KG1 (cell line): ENCODE data around the gene PCLO.
"Not testable (repeated sequence)": the region's sequence is repeated elsewhere in the genome, so short reads cannot be mapped to it uniquely, and the experiment has no call there.

Experiments
- DNase-seq: peaks from one replicate; lab custom pipeline; 2025; lab: John Stamatoyannopoulos, UW

PCLO gene

GRCh38 chr7:82732677-82733076 lies 430.0 kb downstream of the PCLO start:
- DNase-seq: no peak

DNA sequence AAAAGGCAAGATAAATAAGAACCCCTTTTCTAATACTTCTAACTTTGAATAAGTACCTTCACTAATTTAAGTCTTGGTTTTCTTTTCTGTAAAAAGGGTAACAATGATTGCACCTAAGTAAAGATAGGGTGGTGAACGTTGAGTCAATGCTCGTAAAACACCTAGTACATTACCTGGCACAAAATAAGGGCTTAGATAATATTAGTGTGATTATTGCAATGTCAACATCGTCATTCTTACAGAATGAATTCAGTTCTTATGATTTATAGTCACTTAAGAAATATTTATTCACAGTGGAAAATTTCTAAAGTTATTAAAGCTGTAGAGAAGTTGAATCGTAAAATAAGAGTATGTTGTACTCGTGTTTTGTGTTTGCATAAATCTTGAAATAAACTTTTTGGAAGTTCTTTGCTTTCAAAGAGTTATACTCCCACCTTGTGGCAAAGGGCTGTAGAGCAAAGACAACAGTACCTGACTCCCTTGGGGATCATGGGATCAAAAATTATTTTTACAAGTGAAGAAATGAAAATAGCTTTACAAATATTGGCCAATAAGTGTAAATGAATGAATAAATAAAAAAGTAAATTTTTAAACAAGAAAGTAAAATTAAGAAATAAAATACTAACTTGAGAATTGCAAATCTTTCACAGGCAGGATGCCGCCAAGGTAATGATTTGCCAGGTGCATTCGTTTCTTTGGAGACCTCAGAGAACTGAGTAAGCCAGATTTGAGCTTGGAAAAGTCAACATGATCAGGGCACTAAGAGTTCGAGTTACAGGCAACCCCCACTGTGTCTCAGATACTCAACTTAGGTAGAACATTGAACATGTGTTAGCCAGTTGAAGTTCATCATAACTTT lies 433.3 kb downstream of the PCLO start:
- DNase-seq: peak; percentile 28

DNA sequence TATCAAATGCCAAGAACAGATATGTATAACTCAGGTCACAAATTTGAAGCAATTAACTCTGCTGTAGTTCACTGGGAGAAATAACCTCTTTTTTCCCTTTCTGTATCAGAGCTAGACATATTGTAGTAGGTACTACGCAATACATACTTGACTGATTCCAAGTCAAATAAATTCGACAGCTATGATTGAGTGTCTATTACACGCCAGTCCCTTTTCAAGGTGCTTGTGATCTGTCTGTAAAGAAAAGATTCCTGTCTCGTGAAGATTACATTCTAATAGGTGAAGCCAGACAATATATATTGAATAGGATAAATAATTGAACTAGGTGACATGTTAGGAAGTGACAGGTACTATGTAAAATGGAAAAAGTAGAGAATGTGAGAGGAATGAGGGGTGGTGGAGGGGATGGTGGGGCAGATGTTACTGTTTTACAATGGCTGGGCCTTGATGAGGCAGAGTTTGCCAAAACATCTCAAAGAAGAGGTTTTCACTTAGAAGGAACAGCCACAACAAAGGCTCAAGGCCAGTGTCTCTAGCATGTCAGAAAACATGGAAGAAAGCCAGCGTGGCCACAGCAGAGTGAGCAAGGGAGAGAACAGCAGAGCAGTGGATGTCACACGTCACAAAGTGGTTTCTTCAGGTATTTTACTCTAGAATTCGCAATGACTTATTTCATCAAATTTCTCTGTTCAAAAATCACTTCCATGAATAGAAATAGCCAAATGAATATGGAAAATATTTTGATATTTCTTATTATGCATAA lies 436.5 kb downstream of the PCLO start:
- no peak for DNase-seq

- no peak for DNase-seq
These were observed 439.3 kb downstream of the PCLO start for GRCh38 chr7:82723411-82723810.

- no peak for DNase-seq
These were observed 439.7 kb downstream of the PCLO start for GRCh38 chr7:82722946-82723345.

GRCh38 chr7:82715344-82715743 lies 447.3 kb downstream of the PCLO start:
- no peak for DNase-seq

DNA sequence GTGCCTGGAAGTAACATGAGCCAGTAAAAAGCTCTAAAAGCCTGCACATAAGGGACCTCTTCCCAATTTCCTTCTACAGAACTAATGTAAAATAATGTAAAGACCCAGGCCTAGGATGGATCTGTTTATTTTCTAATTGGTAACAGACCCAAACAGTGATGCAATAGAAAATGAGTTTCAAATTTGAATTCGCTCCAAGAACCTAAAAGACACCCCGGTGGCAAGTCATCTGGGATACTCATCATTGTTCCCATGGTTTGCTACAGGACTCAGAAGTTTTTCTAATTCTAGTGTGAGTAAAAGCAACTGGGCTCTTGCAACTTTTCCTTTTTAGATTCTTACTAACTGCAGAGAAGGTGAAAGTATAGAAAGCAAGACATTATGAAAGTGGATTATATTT lies 447.8 kb downstream of the PCLO start:
- DNase-seq: no peak

DNA sequence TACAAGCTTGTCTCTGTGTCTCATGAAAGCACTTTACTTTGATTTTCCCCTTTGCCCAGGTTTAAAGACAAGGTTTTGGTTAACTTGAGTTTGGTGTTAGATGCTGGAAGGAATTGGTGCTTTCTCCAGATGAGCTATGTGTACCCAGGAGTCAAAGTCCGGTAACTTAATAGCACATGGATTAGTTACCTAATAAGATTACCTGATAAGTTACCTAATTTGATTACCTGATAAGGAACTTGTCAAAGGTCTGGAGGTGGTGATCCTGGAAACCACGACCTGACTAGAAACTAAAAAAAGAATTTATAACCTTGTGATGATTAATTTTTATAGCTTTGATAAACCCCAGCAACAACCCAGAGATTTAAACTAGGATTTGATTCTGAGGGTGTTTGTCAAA lies 449.2 kb downstream of the PCLO start:
- DNase-seq: no peak

- not testable (repeated sequence) for DNase-seq
These were observed 456.3 kb downstream of the PCLO start for GRCh38 chr7:82706344-82706743.

DNA sequence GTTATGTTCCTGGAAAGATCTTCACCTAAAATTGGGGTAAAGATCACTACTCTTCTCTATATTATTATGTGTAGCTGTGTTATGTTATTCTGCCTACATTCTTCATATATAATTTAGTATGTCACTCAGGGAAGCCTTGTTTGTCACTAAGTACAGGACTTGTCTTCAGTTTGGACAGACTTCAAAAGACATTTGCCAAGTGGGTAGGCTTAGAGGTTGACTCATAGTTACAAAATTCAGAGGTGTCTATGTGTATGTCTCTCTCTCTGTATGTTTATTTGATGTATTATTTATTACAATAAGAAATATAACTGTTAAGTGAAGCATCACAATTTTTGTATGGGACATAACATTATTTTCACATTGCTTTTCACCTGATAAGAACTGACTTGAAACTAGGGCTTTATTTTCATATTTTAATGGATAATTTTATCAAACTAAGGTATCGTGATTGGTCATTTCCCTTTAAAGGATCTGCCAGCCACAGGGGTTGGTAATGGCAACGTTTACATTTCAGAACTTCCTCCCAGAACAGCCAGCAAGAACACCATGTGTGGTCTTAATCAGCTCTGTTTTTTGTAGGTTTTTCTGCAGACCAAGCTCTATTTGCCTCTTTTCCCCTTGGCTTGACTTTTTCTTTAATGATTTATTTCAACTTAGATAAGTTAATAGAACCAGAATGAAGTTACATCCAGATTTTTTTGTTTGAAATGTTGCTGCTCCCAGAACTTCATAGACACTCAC lies 457.0 kb downstream of the PCLO start:
- no peak for DNase-seq

DNA sequence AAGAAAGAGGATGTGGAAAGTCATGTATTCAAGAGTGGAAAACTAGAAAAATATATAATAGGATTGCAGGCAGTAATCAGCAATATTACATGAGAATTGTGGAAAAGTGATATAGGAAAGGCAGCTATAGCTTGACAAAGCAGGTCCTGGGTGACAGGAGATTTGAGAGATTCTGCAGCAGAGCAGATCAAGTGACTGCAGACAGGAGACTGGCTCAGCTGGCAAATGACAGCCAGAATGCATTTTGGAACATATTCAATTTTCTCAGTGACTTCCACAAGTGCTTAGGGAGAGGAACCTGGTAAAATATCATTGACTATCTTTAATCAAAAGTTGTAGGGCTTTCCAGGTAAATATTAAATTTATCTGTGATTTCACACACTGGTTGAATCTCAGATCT lies 458.6 kb downstream of the PCLO start:
- no peak for DNase-seq
